ENCODE measurements around the gene ATP6V1F. TPM values are rescaled to one million over a fixed set of nuclear protein-coding genes. Genes with fewer than 3 reads are reported as not detected.
"Not testable (repeated sequence)": the region's sequence is repeated elsewhere in the genome, so short reads cannot be mapped to it uniquely, and the experiment has no call there.

The ATP6V1F gene
- polyA plus RNA-seq, 1 experiment: 150 TPM

GRCh38 chr7:128911423-128912031 is 48.9 kb downstream of the ATP6V1F start:
- peaks cover 63% of the 10 kb centered on the region for H3K27me3 ChIP-seq (ENCODE audit: control insufficient read depth, insufficient read depth, low read length)
- ChIA-PET POLR2A (interaction anchor here (0.6 kb wide), 1 partner anchor 19 kb away, joined by 3 read pairs; no protein-coding TSS in a partner anchor), CTCF (interaction anchor here (1.1 kb wide), 1 partner anchor 180 kb away, joined by 3 read pairs; no protein-coding TSS in a partner anchor)
- no peaks in the 10 kb centered on the region; the same call in 1 of the 2 replicates for H3K9me3 ChIP-seq (ENCODE audit: control insufficient read depth, insufficient read depth, low read length)
- no peak overlapping the region for H3K4me3 ChIP-seq (ENCODE audit: low read depth, low read length)
- no peak overlapping the region for H3K27ac ChIP-seq (ENCODE audit: low read depth, low read length)
- DNase-seq (ENCODE audit: low read depth, low spot score): no peak
- no peak for TF ChIP-seq CTCF (IDR thresholded peaks at IDR 0.05; ENCODE audit: low read depth, low read length)

DNA sequence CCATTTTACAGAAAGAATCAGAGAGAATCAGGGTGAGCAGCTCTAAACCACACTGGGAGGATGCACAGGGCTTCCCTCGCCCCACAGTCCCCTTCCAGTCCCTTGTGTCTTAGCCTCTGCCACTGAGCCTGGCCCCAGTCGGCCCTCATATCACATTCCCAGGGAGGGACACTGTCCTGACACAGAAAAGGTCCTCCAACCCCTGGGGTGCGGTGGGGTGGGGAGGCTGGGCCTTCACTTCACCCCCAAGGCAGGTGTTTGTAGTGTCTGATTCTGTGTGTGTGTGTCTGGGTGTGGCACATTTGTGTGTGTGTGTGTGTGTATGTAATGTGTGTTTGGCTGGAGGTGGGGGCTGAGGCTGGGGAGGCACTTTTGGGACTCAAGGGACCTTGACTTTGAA is 49.6 kb downstream of the ATP6V1F start:
- Histone ChIP-seq H3K4me3 (ENCODE audit: low read depth, low read length) (no peak overlapping the region), H3K9me3 (ENCODE audit: control insufficient read depth, insufficient read depth, low read length) (no peaks in the 10 kb centered on the region; the same call in 1 of the 2 replicates), H3K27ac (ENCODE audit: low read depth, low read length) (no peak overlapping the region), H3K27me3 (ENCODE audit: control insufficient read depth, insufficient read depth, low read length) (peaks cover 63% of the 10 kb centered on the region)
- no peak for TF ChIP-seq CTCF (IDR thresholded peaks at IDR 0.05; ENCODE audit: low read depth, low read length)
- ChIA-PET POLR2A (no interaction called here), CTCF (interaction anchor here (1.1 kb wide), 1 partner anchor 179 kb away, joined by 3 read pairs; no protein-coding TSS in a partner anchor)
- DNase-seq (ENCODE audit: low read depth, low spot score): no peak

DNA sequence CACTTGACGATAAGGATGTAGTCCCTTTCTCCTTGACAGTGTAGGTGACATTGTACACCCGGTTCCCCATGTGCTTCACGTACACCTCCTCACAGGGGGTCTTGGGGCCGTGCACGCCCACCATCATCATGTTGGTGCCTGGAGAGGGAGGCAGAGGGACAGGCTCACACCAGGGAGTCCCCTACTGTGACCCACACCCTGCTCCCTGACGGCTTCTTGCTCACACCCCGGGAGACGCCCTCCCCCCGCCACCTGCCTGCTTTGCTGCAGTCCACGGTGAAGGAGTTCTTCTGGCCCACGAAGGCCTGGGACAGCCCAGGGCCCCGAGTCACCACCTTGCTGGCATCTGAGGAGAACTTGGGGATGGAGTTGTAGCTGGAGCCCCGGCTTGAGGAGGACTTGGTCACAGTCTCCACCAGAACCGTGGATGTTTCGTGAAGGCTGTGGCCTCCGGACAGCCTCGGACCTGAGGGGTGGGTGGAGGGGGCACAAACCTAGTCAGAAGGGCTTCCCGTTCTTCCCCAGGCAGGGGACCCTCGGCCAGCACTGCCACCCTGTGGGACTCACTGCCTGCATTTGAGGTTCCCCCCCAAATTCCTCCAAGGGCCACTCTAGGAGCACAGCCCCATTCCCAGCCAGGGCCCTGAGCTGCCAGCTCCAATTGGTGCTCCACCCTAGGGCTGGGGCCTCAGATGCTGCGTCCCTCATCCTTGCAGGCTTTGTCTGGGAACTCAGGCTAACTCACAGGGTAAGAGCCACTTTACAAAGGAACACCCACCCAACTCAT is 50.2 kb downstream of the ATP6V1F start:
- CTCF ChIA-PET: not testable (repeated sequence)

GRCh38 chr7:128913870-128914565 is 51.4 kb downstream of the ATP6V1F start:
- ChIA-PET POLR2A (no interaction called here), CTCF (interaction anchor here (0.5 to 1.2 kb wide), 2 partner anchors 178 to 250 kb away, joined by 3 read pairs; no protein-coding TSS in a partner anchor)

More for the DNA sequence above, 50.2 kb downstream of the ATP6V1F start:
- H3K4me3 ChIP-seq (ENCODE audit: low read depth, low read length); POLR2A ChIA-PET; H3K9me3 ChIP-seq (ENCODE audit: control insufficient read depth, insufficient read depth, low read length); H3K27ac ChIP-seq (ENCODE audit: low read depth, low read length); DNase-seq (ENCODE audit: low read depth, low spot score): not testable (repeated sequence)
- H3K27me3 ChIP-seq (ENCODE audit: control insufficient read depth, insufficient read depth, low read length): peaks cover 65% of the 10 kb centered on the region

More at GRCh38 chr7:128913870-128914565, 51.4 kb downstream of the ATP6V1F start:
- H3K27ac ChIP-seq (ENCODE audit: low read depth, low read length): no peak overlapping the region
- H3K9me3 ChIP-seq (ENCODE audit: control insufficient read depth, insufficient read depth, low read length): no peaks in the 10 kb centered on the region; the same call in 1 of the 2 replicates
- no peak for DNase-seq (ENCODE audit: low read depth, low spot score)
- H3K27me3 ChIP-seq (ENCODE audit: control insufficient read depth, insufficient read depth, low read length): peaks cover 71% of the 10 kb centered on the region
- H3K4me3 ChIP-seq (ENCODE audit: low read depth, low read length): no peak overlapping the region
- no peak for TF ChIP-seq CTCF (IDR thresholded peaks at IDR 0.05; ENCODE audit: low read depth, low read length)

Measured in AG04450 (cell line).